HG03457 (cell line): ENCODE data around the gene ACSBG1.

ENCODE experiments used
- ATAC-seq: cut with Tn5 transposase; IDR thresholded peaks from one replicate; pipeline ENCODE4 v1.9.1; 2021; ENCODE audit warnings: moderate number of reproducible peaks; ENCODE audit not compliant: unreplicated experiment

The ACSBG1 gene

DNA sequence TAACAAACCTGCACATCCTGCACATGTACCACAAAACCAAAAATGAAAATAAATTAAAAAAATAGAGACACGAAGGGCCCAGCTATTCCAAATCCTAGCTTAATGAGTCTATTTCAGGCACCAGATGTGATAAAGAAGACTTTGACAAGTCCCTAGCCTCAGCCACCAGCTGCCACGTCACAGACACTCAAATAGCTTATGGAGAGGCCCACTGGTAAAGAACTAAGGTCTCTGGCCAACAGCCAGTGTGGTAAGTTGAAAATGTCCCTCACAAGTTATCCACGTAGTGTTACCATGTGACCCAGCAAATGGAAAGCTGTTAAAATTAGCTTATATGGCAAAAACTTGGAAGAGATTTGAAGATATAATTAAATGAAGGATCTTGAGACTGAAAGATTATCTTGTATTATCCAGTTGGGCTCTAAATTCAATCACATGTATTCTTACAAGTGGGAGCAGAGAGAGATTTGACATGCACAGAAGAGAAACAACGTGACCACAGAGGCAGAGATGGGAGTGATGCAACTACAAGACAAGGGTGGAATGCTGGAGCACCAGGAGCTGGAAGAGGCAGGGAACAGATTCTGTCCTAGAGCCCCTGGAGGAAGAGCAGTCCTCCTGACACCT, 10.9 kb downstream of the ACSBG1 start:
- no peak for ATAC-seq

DNA sequence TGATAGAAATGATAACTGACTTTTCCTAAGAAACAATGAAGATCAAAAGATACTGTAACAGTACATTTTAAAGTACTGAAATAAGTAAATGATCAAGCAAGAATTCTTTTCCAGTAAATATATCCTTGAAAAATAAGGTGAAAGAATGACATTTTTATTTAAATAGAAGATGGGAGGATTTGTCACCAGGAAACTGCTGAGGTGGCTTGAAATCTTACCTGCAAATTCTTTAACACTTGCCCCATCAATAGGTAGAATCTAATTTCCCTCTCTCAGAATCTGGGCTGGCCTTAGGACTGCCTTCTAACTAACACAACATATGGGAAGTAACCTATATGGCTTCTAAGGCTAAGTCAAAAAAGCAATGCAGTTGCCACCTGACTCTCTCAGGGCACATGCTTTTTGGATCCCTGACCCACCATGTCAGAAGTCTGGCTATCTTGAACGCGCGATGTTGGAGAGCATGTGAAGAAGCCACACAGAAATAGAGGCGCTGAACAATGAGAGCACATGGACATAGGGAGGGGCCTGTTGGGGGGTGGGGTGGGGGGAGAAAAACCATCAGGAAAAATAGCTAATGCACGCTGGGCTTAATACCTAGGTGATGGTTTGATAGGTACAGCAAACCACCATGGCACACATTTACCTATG, 11.5 kb downstream of the ACSBG1 start:
- no peak for ATAC-seq

DNA sequence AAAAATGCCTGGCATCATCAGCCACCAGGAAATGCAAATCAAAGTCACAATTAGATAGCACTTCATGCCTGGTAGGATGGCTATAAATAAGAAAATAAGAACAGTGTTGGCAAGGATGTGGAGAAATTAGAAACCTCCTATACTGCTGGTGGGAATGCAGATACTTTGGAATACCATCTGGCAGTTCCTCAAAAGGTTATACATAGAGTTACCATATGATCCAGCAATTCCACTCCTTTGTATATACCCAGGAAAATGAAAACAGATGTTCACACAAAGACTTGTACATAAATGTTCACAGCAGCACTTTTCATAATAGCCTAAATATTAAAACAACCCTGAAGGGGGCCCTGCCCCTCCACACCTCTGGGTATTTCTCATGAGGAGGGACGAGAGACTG, 13.7 kb downstream of the ACSBG1 start:
- ATAC-seq = no peak

DNA sequence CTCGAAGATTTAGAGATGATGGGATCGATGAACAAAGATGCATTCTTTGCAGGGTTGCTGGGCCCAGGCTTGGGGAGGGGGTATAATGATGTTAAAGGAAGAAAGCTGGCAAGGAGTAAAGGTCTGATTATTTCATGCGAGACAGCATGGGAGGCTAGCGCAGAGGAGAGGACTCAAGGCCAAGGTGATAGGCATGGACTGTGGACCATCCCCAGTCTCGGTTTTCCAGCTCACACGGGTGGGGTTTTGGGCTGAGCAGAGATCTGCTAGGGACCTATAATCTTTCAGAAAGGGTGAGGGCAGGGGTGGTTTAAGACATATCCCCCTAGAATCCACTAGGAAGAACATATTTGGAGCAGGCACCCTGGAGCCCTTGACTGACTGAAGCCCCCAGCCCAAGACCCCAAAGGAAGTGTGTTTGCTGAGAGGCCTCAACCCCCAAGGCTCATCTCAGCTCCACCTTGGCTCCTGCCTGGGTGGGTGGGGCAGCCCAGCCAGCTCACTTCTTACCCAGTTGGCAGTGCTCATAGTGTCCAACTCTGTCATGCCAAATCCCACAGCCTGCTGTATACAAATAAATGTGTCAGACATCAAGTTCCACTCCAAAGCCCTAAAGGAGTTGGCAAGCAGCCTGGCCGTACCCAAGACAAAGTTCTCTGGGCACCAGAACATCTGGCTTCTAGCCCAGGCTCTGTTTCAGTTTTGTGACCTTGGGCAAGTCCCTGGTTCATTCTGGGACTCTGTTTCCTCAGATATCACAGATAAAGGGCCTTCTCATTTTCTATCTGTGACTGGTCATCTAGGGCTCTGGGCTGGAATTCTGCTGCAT, 17.9 kb downstream of the ACSBG1 start:
- no peak for ATAC-seq

DNA sequence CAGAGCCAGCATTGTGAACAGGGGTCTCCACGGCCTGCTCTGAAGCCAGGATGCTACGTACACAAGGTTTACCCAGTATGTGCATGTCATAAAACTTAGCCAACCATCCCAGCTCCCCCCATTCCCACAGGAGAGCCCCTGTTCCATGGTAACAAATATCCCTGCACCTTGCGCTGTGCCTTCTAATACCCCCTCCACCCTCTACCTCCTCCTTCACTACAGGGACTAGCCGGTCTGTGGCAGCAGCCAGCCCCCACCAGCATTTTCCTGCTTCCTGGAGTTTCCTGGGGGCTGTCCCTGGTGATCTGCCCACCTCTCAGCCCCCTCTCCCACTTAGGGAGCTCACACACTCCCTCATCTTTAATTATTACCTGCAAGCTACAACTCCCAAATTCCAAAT, 20.4 kb downstream of the ACSBG1 start:
- ATAC-seq = no peak

DNA sequence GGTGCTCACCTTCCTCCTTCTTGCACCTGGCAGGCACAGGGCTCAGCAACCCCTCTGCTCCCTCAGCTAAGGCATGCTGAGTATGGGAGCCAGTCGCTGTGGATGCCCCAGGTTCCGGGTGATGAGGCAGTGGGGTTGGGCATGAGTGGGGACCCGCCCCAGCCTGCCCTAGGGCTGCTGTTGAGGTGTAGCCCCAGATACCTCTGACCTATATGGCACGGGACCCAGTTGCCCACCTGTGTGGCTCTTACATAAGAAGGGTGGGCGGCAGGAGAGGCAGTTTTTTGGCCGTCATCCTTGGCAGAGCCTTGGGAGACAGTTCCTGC, 21.0 kb downstream of the ACSBG1 start:
- no peak for ATAC-seq

DNA sequence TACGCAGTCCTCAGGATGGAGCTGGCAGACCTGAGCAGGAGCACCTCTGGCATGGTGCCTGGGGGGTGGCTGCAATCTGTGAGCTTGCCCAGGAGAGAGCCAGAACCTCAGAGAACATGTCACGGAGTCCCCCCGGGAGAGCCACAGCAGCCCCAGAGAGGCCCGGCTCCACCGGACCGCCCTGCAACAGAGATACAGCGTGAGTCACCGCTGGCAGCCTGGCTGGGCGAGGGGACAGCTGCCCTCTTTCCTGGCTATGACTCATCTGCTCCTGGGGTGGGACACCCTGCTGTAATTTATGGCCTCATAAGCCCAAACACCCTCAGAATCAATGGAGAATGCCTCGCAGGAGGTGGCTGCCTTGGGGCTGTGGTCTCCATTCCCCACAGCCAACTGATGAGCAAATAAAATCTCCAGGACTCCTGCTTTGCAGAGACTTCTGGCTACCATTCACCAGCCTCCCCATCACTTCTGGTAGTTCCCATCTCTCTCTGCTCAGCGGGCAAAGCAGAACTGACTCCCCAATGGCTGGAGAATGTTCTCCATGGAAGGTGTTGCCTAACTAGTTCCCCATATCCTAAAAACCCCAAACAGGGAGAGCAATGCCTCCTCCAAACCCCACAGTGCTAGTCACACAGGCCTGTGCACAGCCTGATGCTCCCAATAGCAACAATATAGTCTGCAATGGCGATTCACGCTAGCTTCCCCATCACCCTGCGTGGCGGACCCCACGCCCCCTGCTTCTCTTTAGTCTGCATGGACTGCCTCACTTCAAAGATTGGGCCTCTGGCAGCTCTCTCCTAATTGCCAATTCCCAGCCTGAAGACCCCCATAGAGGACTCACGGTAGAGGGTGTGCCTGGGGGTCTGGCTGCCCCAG, 21.6 kb downstream of the ACSBG1 start:
- ATAC-seq = no peak

DNA sequence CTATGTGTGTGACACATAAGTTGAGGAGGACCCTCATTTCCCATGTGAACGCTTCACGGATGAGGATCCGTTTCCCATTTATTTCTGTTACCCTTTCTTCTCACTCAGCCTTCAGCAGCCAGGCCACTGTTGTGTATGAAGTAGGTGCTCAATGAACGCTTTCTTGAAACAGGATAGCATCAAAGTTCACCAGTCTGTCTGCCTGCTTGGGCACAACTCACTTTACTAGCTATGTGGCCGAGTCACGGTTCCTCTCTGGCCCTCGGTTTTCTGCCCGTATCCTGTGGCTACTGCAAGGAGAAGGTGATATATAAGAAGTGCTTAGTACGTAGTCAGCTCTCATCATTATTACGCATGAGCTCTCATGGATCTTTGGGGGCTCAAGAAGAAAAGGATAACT, 22.4 kb downstream of the ACSBG1 start:
- ATAC-seq = no peak

DNA sequence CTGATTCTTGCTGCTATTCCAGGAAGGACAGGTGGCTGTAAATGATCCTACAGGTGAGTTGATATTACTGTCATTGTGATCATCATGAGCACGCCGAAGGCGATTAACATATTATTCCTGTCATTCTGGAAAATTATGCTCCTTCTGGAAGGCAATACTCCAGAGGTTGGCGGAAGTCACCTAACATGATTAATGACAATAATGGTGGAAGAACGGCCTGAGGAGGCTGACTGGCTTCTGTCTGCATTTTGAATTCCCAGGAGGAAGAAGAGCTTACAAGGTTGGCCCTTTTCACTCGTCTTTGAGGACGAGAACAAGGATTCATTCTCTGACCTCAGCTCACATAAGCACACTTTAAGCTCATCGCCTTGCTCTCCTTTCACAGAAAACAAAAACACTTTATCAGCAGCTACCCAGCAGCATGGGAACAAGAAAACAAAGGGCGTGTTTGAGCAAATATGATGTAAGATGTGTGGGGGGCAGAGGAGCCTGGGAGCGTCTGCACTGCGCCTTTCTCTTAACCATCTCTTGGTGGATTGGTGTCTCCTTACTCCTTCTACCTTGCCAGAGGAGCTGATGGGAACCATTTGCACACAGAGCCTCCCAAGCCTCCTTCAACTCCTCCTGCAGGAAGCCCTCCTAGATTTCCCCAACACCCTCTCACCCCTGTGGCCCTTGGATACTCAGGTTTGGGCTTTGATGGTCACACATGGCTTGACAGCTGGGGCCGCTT, 23.0 kb downstream of the ACSBG1 start:
- no peak for ATAC-seq

DNA sequence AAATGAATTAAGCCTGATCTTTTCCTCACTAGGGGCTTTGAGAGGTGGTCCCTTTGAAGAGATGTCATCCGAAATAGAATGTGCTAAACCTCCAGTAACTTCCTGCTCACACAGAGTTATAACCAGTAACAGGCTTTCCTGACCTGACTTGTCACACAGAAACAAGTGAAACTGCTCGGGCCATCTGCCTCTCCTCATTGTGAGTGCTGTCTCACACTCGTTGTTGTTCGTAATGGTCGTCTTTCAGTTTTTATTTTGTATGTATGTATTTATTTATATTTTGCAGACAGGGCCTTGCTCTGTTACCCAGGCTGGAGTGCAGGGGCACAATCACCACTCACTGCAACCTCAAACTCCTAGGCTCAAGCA, 24.0 kb downstream of the ACSBG1 start:
- no peak for ATAC-seq

DNA sequence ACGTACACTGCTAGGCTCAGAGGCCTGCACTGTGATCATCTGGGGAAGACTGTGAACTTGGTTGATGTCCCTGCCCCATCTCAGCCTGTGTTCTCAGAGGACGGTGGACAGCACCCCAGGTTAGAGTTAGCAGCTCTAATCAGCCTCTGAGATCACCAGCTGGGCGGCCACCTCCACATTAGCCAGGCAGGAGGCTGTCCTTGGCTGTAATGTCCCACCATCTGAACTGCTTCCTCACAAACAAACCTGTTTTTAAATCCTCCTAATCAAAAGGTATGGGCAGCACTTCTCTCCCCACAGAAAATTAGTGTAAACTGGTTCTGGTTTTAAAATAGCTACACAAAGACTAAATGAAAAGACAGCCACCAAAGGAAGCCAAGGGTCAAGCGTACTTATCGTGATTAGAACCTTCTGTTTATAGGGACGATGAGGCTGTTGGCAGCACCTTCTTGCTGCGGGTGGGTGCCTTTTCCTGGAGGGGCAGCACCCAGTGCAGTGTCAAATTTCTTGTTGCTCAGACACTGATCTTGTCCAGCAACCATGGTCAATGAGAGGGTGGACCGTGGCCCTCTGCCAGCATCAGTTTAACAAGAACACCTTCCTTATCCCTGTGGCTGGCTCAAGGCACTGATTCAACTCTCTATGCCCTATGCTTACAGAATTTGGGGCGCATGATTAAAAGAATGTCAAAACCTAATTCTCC, 24.6 kb downstream of the ACSBG1 start:
- ATAC-seq = no peak

DNA sequence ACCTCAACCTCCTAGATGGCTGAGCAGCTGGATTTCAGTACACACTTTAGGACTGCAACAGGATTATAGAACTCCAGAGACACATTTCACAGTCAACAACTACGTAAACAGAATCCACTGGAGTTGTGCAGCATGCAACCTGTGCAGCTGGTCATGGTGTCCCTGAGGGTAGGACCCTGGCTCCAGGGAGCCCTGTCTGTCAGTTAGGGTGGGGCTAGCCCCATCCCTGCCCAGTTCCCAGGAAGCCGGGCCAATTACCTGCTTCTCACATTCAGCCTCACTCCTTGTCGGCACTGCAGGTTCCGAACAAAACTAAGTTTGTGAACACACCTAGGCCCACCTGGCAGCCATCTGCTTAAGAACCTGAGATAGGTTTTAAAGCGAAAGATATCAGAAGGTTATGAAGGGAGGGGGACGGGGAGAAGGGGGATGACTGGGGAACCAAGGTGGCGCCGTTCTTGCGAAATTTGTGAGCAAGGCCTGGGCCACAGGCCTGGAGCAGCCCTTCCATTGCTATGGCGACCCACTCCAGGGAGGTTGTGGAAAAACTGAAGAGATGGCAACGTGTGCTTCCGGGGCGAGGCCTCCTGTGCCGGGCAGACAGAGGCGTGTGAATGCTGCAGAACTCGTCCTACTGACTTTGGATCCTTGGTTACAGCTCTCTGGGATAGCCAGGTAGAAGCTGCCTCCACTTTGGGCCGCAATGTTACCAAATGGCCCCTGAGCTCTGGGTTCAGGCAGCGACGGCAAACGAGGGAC, 25.3 kb downstream of the ACSBG1 start:
- no peak for ATAC-seq

DNA sequence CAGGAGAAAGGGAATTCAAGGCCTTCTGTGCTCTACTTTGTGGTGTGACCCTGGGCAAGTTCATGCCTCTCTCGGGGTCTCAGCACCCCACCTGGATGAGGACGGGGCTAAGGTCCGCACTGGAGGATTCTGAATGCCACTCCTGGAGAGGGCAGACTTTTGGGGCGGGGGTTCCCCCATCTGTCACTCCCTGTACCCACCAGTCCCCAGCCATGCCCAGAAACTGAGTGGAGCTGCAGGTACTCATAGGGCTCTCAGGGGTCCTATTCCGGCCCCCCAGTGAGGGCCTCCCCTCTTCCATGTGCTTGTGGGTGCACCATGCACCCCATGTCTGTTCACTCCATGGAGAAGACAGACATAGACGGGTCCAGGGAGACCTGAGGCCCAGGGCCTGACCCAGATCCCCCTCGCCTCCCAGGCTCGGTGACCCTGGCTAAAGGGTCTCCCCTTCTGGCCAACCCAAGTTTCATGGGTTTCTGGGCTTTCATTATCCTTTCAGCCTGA, 26.0 kb downstream of the ACSBG1 start:
- no peak for ATAC-seq

DNA sequence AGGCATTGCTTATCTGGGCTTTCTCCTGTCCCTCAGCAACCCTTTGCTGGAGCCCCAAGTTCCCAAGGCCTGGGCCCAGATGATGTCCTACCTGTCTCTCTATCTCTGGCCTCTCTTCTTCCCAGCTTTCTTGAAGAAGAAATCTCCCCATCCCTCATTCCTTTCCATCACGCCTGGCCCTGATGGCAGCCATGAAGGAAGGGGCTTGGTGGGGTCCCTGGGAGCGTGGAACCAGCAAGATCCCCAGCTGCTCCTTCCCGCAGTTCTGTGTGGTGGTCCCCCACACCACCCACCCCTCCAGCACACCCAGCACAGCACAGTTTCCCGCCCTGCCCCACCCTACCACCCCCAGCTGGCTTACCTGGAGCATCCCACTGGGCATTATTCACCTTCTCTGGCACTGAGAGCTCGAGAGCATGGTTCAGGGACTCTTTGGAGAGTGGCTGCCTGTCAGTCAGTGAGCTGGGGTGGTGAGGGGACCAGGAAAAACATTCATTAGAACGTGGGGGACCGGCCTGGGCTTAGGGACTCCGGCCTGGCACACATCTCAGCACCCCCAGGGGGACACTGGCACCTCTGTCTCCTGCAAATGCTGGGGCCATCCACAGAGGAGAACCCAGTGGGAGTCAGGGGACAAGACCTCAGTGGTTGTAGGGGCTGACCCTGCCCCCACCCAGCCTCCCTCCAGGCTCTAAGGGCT, 26.6 kb downstream of the ACSBG1 start:
- ATAC-seq = no peak

DNA sequence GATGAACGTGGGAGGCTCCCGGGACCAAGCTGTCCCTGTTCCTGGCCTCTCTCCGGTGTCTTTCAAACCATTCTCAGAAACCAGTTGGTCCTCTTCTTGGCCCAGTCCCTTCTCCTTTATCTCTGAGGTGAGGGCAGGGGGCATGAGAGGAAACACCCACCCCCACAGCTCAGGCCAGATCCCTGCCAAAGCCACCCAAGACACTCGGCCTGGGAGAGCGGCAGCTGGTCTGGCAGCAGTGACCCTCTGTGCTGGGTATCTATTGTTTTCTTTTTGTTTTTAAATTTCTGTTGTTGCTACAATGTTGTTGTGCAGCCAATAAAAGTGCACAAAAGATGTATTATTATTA, 27.3 kb downstream of the ACSBG1 start:
- no peak for ATAC-seq

DNA sequence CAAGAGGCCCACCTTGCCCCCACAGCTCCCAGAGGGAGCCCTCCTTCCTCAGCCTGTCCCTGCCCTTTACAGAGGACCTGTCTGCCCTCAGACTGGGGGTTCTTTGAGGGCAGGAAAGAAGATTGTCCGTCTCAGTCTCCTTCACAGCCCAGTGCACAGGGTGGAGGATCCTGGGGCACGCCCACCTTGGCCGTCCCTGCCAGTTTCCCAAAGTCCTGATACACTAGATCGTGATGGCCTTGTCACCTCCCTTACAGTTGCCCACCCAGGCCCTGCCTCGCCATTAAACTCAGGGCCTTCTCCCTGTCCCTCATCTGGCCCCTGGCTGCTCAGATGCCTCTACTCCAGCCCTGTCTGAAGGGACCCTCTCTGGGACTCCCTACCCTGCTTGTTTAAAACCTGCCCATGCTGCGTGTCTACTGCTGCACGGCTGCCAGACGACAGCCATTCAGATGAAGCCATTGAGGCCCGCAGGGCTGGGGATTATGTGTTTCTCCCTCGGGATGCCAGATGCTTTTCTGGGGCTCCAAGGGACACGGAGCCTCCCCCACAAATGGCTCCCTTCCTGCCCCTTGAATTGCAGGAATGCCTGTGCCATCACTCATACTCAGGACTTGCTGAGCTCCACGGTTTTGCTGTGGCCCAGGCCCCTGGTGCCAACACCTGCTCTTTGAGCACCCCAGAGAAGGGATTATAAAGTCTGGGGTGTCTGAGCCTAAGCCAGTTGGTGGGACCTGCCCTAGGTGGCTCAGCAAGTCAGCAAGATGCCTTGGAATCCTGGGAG, 27.8 kb downstream of the ACSBG1 start:
- ATAC-seq = no peak

DNA sequence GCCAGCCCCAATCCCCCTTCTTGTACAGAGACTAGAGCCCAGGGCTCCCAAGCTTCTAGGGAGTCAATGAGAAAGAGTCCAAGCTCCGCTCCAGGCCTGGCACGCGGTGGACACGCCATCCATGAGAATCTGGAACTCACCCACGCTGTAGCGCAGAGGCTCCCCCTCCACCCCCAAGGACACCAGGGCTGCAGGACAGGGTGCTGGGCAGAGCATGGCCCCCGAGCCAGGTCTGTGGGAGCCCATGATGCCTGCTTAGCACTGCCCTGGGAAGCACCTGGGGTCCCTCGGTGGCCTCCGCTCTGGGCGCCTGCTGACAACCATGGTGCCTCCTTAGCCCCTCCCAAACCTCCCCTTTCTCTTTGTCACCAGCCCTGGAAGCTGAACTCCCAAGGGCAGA, 28.5 kb downstream of the ACSBG1 start:
- no peak for ATAC-seq

DNA sequence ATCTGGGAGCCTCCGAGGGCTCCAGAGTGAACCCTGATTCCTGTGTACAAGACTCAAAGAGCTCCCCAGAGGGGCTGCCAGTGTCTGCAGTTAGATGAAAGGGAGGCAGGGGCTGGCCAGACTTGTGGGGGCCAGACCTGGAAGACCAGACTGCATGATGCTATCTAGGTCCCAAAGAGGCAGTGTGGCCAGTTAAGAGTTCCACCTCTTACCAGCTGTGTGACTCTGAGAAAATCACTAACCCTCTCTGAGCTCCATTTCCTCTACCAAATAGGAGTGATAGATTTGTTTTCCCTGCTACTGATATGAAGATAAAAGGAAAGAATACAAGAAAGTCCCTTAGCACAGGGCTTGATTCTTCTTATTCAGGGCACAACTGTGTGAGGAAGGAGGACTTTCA, 29.0 kb downstream of the ACSBG1 start:
- no peak for ATAC-seq
